WI38 (cell line): ENCODE measurements around the gene TTLL10.

Source experiments
- H3K4me3 ChIP-seq: 2 replicates; pipeline ENCODE4 v1.5.1; 2011; ENCODE audit warnings: low read depth, mild to moderate bottlenecking, control low read depth, low read length
- TF ChIP-seq, protein P1 (sequence below): IDR thresholded peaks from 2 replicates; pipeline ENCODE4 v1.5.1; 2012; ENCODE audit warnings: low read depth, mild to moderate bottlenecking, control low read depth, low read length

The TTLL10 gene

DNA sequence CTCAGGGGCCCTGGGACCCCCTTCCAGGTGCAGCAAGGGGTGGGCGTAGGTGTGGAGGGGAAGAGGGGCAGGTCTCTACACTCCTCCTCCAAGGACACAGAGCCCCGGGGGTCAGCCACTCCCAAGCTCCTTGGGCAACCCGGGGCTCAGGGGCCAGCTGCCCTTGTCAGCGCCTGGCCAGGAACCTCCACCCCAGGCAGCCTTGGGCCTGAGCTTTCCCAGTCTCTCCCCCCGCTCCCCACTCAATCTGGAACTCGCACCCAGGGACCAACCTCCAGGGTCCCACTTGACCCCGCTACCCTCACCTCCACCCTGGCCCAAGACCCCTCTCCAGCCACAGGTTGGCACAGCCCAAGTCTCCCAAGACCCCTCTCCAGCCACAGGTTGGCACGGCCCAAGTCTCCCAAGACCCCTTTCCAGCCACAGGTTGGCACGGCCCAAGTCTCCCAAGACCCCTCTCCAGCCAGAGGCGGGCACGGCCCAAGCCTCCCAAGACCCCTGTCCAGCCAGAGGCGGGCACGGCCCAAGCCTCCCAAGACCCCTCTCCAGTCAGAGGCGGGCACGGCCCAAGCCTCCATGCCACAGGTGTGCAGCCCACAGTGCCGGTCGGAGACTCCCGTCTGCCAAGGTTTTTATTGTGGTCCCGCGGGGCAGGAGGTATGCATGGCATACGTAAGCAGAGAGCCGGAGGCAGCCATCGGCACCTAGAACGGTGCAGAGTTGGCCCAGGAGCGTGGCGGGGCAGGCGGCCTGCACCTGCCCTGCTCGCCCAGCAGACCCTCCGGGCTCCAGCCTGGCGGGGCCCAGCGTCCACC, 37.3 kb downstream of the TTLL10 start:
- no peak overlapping the region for H3K4me3 ChIP-seq
- TF ChIP-seq, protein P1, sequence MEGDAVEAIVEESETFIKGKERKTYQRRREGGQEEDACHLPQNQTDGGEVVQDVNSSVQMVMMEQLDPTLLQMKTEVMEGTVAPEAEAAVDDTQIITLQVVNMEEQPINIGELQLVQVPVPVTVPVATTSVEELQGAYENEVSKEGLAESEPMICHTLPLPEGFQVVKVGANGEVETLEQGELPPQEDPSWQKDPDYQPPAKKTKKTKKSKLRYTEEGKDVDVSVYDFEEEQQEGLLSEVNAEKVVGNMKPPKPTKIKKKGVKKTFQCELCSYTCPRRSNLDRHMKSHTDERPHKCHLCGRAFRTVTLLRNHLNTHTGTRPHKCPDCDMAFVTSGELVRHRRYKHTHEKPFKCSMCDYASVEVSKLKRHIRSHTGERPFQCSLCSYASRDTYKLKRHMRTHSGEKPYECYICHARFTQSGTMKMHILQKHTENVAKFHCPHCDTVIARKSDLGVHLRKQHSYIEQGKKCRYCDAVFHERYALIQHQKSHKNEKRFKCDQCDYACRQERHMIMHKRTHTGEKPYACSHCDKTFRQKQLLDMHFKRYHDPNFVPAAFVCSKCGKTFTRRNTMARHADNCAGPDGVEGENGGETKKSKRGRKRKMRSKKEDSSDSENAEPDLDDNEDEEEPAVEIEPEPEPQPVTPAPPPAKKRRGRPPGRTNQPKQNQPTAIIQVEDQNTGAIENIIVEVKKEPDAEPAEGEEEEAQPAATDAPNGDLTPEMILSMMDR = no peak

GRCh38 chr1:1211541-1212441, 38.1 kb downstream of the TTLL10 start:
- TF ChIP-seq, protein P1 = no peak
- no peak overlapping the region for H3K4me3 ChIP-seq

DNA sequence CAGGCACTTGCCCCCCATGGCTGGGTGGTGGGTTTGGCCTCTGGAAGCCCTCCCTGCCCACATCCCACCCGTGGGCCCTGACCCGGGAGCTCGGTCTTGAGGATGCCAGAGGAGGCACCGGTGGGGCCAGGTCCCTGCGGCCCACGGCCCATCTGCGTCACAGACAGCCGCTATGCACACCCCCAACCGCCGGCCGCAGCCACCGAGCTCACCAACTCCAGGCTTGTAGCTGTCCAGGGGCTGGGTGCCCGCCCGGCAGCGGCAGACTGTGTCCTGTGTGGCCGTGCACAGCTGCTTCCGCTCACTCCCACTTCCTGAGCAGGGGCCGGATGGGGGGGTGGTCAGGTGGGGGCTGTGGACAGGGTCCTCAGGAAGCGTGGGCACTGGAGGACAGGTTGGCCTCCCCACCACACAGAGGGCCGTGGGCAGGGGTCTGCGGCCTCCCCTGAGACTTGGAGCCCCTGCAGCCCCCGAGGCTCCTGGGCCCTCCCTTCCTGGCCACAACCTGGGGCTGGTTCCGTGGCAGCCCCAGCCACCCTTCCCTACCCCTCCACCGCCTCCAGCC, 39.2 kb downstream of the TTLL10 start:
- TF ChIP-seq, protein P1 = no peak
- no peak overlapping the region for H3K4me3 ChIP-seq

DNA sequence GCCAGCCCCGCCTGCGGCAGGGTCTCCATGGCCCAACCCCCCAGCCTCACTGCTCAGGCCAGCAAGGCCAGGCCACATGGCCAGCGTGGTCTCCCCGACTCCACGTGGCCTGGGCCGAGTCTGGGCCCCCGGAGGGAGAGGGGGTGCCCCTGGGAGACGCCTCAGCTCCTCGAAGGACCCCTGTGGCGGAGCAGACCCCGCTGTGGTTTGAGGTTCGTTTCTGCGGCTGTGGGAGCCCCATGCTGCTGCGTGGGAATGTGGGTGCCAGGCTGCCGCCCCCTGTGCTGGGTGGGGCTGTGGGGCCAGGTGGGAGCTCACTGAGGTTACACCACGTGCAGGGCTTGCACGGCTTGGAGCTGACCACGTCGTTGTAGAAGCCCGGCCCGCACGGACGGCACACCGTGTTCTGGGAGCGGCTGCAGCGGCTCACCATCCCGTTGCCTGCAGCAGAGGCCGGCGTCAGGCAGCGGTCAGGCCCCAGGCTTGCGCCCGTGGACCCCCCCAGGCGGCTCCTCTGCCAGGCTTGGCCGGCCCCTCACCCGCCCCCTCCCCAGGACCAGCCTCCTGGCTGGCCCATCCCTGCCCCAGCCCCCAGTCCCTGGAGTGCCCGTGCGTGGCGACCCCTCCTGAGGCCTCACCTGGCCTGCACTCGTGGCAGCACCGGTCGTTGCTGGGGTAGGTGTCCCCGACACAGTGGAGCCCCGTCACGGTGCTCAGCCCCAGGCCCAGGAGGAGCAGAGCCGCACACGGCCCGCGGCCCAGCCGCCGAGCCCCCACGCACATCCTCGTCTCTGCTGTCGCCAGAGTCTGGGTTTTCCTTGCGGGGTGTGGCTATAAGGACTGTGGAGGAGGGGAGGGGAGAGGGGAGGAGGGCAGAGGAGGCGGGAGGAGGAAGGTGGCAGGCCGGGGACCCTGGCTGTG, 39.9 kb downstream of the TTLL10 start, which contains the start of gene TNFRSF4:
TSS of gene TNFRSF4 (minus strand) at position 809 of the 921 bp plus-strand sequence. CDS start at position 783, 26 bp downstream.
- H3K4me3 ChIP-seq = no peak within 1 kb of the TSS
- TF ChIP-seq, protein P1 = no peak

- TF ChIP-seq, protein P1 = no peak
- H3K4me3 ChIP-seq = no peak overlapping the region
Measured at GRCh38 chr1:1215080-1215676, 41.5 kb downstream of the TTLL10 start.

DNA sequence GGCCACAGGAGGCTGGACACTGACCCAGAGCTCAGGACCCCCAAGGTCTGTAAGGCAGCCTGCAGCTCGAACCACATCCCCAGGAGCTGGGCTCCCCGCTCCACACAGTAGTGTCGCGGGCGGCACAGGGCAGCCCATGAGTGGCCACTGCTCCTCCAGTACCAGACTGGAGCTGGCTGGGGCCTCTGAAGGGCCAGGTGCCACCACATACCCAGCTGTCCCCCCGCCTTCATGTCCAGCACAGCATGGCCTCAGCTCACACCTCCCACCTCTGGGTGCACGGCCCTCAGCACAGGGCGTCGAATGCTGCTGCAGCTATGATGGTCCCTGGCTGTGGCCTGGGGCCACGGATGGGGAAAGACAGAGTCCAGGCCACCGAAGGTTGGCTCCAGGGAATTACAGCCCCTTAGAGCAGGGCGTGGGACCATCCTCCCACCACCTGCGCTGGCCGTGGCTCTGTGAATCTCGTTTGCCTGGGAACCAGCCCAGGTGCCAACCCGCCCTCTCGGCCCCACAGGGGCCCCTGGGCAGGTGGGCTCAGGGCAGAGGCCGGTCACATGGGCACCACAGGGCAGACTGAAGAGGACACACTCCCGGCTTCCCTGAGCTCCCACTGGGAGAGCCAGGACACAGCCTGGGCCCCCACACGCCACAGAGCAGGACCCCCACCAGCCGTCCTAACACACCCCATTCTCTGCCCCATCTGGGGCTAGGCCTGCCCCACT, 42.4 kb downstream of the TTLL10 start:
- H3K4me3 ChIP-seq = no peak overlapping the region
- TF ChIP-seq, protein P1 = no peak
